Subcutaneous abdominal adipose tissue (tissue), 5 donors: ENCODE measurements around the gene MACROD2.

Source experiments
- H3K27ac ChIP-seq: one replicate; pipeline ENCODE4 v1.7.0; 2013; ENCODE audit warnings: low read depth, mild to moderate bottlenecking, inconsistent platforms, low read length, moderate library complexity
- H3K27me3 ChIP-seq, 5 donors: one replicate each; pipeline ENCODE4 v1.7.0; 2013; ENCODE audit warnings: low read length in 5 of 5, inconsistent platforms in 1 of 5; ENCODE audit not compliant: control insufficient read depth in 5 of 5, insufficient read depth in 4 of 5
- H3K36me3 ChIP-seq, 5 donors: one replicate each; pipeline ENCODE4 v1.7.0; 2013; ENCODE audit warnings: low read length in 5 of 5; ENCODE audit not compliant: control insufficient read depth in 5 of 5, insufficient read depth in 5 of 5
- H3K4me1 ChIP-seq, 5 donors: one replicate each; pipeline ENCODE4 v1.7.0; 2013; ENCODE audit warnings: low read length in 5 of 5, mild to moderate bottlenecking in 3 of 5, moderate library complexity in 1 of 5; ENCODE audit not compliant: control insufficient read depth in 5 of 5, insufficient read depth in 5 of 5
- H3K4me3 ChIP-seq, 5 donors: one replicate each; pipeline ENCODE4 v1.7.0; 2013; ENCODE audit warnings: low read length in 5 of 5, low read depth in 1 of 5
- H3K9ac ChIP-seq, 5 donors: one replicate each; pipeline ENCODE4 v1.7.0; 2013; ENCODE audit warnings: low read length in 5 of 5, mild to moderate bottlenecking in 4 of 5, moderate library complexity in 3 of 5
- H3K9me3 ChIP-seq, 5 donors: one replicate each; pipeline ENCODE4 v1.7.0; 2013; ENCODE audit warnings: low read length in 5 of 5; ENCODE audit not compliant: control insufficient read depth in 5 of 5
- donor health status: healthy.
- donor health status: healthy.
- donor health status: healthy.
- donor health status: healthy.
- donor health status: healthy.

Gene MACROD2

DNA sequence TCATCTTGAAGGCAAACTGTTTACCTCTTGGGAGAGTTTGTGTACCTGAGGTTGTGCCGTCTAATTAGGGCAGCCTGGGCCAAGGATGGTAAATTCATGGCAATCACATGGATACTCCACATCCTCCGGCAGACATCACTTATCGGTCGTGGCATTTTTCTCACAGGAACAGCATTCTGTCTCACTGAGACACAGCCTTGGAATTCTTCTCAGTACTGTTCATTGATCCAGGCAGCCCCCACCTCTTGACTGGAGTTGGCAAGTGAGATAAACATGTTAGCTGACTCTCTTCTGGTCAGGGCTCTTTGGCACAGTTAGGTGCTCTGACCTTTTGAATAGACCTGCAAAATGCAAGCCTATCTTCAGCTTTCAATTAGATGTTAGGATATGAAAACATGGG lies 853.5 kb downstream of the MACROD2 start:
- Histone ChIP-seq H3K27ac (no peak overlapping the region), H3K4me3 (no peak overlapping the region), H3K36me3 (no peaks in the 10 kb centered on the region), H3K27me3 (no peaks in the 10 kb centered on the region), H3K9me3 (no peaks in the 10 kb centered on the region), H3K4me1 (no peaks in the 10 kb centered on the region), H3K9ac (no peak overlapping the region)

DNA sequence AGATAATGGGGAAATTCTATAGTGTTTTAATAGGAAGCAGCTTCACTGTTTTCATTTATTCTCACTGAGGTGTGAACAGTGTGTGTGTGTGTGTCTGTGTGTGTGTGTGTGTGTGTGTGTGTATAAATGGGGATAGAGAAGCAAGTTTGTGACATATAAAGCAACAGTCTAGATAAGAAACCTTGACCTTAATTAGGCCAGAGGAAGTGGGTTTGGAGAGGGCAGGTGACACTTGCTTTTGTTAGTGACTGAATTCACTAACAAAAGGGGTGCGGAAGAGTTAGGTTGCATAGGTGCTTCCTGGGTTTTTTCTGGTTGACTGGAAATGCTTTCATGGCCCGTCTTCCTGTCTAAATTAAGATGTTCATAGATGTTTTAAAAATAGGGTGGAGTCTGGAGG lies 857.8 kb downstream of the MACROD2 start:
- H3K27ac ChIP-seq, result no peak overlapping the region
- no peaks in the 10 kb centered on the region for H3K9me3 ChIP-seq
- H3K4me3 ChIP-seq, result no peak overlapping the region
- no peaks in the 10 kb centered on the region for H3K4me1 ChIP-seq
- H3K9ac ChIP-seq, result no peak overlapping the region
- H3K27me3 ChIP-seq, result no peaks in the 10 kb centered on the region
- no peaks in the 10 kb centered on the region for H3K36me3 ChIP-seq

DNA sequence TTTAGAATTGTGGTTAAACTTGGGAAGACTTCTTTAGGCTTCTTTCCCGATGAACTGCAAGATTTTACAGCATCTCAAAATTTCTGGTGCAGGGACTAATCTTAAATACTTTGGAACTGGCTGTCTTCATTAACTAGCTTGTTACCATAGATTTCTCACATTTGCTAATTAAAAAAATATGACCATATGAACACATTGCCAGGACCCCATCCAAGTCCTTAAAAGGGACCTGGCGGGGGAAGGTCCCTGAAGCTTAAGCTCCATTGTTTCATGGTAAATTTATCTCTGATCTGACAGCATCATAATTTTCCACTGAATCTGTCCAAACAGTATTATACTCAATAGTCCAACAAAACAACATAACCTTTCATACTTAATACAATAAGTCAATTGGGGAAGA lies 859.9 kb downstream of the MACROD2 start:
- no peaks in the 10 kb centered on the region for H3K9me3 ChIP-seq
- no peaks in the 10 kb centered on the region for H3K36me3 ChIP-seq
- H3K27ac ChIP-seq, result no peak overlapping the region
- no peak overlapping the region for H3K9ac ChIP-seq
- no peak overlapping the region for H3K4me3 ChIP-seq
- H3K27me3 ChIP-seq, result no peaks in the 10 kb centered on the region
- H3K4me1 ChIP-seq, result no peaks in the 10 kb centered on the region

DNA sequence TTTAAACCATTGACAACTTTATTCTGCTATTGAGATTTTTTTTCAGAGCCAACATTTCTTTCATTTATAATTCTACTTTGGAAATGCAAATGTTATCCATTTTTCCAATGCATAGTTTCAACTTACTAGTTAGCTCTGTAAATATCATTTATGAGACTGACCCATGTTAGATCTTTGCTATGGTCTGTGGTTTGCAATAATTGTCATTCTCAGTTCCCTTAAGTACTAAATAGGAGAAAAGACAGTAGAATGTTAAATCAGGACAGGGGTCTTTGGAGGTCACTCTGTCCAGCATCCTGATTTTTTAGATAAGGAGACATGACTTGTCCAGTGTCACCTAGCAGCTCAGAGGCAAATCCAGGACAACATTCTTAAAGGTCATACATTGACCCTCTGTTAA lies 864.3 kb downstream of the MACROD2 start:
- no peaks in the 10 kb centered on the region for H3K36me3 ChIP-seq
- H3K9me3 ChIP-seq, result no peaks in the 10 kb centered on the region
- H3K9ac ChIP-seq, result no peak overlapping the region
- no peaks in the 10 kb centered on the region for H3K27me3 ChIP-seq
- H3K4me1 ChIP-seq, result no peaks in the 10 kb centered on the region
- no peak overlapping the region for H3K27ac ChIP-seq
- H3K4me3 ChIP-seq, result no peak overlapping the region

DNA sequence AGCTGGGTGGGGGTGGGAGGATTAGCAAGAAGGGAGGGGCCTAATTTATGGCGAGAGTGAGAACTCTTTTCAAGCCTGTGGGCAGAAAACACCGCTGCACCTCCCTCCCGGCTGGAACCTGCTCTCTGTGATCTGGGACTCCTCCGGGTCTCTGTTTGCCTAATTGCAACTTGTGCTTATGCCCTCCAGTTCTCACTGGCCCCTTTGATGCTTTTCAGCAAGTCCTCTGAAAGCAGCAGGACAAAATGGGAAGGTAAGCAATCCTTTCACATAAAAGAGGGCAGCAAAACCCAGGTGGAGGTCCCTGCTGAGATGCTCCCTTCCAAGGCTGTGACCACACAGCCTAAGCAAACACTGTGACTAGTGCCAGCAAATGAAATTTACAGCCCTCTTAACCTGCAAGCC lies 865.1 kb downstream of the MACROD2 start:
- no peak overlapping the region for H3K4me3 ChIP-seq
- no peak overlapping the region for H3K9ac ChIP-seq
- H3K27ac ChIP-seq, result no peak overlapping the region
- no peaks in the 10 kb centered on the region for H3K9me3 ChIP-seq
- H3K27me3 ChIP-seq, result no peaks in the 10 kb centered on the region
- no peaks in the 10 kb centered on the region for H3K36me3 ChIP-seq
- H3K4me1 ChIP-seq, result no peaks in the 10 kb centered on the region

DNA sequence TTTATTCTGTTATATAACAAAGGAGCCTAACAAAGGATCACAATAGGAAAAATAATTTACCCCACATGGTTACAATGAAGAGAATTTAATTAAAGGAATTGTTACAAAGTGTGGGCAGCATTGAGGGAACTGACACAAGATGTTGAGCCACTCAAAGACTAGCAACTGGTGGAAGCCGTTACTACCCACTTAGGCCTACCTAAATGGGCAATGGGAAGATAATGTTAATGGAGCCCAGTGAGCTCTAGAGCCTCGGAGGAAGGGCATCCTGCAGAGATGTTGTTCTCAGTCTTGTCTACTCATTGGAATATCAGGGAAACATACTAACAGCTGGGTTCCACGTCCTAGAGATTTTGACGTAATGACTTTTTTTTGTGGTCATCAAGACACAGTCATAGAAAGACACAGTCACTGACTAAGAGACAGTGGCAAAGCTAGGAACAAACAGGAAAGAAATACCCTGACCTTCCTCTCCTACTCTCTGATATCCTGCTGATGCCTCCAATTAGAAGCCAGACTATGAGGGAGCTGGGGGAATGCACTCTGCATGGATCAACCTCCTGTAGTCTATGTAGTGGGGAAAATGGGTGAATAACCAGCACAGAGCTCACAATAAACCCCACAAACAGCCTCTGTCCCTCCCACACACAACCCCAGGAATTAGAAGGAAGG lies 865.8 kb downstream of the MACROD2 start:
- Histone ChIP-seq H3K4me1 (no peaks in the 10 kb centered on the region), H3K9me3 (no peaks in the 10 kb centered on the region), H3K36me3 (no peaks in the 10 kb centered on the region), H3K4me3 (no peak overlapping the region), H3K9ac (no peak overlapping the region), H3K27ac (no peak overlapping the region), H3K27me3 (no peaks in the 10 kb centered on the region)

DNA sequence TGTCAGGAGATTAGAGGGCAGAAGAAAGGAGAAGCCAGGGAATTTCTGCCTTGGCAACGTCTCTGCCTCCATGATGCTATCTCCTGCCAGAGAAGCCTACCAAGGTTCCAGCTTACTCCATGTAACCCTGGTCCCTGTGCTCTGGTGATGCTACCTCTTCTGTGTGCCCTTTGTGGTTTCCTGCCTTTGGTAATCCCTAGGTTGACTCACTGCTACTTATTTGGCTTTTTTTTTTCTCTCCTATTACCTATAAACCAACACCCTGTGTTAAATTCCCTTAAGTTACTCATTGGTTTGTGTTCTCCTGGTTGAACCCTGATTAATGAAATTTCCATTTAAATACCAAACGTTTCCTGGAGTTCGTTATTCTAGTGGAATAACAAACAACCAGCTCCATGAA lies 869.9 kb downstream of the MACROD2 start:
- Histone ChIP-seq H3K4me3 (no peak overlapping the region), H3K9me3 (no peaks in the 10 kb centered on the region), H3K27me3 (no peaks in the 10 kb centered on the region), H3K4me1 (no peaks in the 10 kb centered on the region), H3K36me3 (no peaks in the 10 kb centered on the region), H3K27ac (no peak overlapping the region), H3K9ac (no peak overlapping the region)

DNA sequence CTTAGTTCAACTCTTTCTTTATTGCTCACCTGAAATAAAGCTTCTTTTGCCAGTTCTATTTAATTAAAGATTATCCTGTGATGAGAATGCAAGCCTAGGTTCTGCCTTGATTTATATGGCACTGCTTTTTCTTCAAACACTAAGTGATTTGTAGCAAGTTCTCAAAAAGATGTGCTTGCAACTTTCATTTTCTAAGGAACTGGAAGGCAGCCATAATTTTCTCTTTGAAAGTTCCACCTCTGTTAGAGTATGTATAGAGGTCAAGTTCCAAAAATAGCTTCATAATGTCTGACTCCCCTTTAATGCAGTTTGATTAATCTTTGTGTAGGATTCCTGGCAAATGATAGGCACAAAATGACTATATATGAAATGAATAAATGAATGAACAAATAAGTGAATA lies 870.4 kb downstream of the MACROD2 start:
- H3K9ac ChIP-seq, result no peak overlapping the region
- H3K4me3 ChIP-seq, result no peak overlapping the region
- no peaks in the 10 kb centered on the region for H3K9me3 ChIP-seq
- no peaks in the 10 kb centered on the region for H3K4me1 ChIP-seq
- no peak overlapping the region for H3K27ac ChIP-seq
- no peaks in the 10 kb centered on the region for H3K27me3 ChIP-seq
- H3K36me3 ChIP-seq, result no peaks in the 10 kb centered on the region

DNA sequence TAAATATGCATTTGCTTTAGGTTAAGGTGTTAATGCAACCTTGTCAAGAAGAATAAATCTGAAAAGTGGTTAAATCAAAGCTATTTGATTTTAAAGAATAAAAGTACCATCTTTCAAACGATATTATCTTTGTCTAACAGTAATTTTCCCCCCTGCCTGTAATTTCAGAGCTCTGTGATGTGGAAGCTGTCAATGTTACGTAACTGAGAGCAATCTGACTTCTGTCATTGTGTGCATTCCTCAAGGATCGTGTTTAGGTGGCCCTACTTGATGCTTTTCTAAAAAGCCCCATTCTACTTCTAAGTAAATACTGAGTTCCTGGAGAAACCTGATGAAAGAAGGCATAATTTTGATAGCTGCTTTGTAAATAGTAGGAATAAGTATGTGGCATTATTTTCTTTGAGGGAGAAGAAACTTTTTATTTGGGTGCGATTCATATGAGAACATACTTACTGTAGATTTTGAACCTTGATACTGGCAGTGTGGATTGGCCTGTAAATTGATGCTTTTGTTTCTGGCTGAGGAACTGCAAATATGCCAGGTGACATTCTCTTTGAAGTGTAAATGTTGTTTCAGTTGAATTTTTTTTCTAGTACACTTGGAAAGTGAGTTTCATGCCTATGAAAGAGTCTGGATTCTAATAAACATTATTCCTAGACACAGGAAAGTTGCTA lies 871.7 kb downstream of the MACROD2 start:
- Histone ChIP-seq H3K36me3 (no peaks in the 10 kb centered on the region), H3K4me1 (no peaks in the 10 kb centered on the region), H3K4me3 (no peak overlapping the region), H3K27ac (no peak overlapping the region), H3K27me3 (no peaks in the 10 kb centered on the region), H3K9ac (no peak overlapping the region), H3K9me3 (no peaks in the 10 kb centered on the region)

DNA sequence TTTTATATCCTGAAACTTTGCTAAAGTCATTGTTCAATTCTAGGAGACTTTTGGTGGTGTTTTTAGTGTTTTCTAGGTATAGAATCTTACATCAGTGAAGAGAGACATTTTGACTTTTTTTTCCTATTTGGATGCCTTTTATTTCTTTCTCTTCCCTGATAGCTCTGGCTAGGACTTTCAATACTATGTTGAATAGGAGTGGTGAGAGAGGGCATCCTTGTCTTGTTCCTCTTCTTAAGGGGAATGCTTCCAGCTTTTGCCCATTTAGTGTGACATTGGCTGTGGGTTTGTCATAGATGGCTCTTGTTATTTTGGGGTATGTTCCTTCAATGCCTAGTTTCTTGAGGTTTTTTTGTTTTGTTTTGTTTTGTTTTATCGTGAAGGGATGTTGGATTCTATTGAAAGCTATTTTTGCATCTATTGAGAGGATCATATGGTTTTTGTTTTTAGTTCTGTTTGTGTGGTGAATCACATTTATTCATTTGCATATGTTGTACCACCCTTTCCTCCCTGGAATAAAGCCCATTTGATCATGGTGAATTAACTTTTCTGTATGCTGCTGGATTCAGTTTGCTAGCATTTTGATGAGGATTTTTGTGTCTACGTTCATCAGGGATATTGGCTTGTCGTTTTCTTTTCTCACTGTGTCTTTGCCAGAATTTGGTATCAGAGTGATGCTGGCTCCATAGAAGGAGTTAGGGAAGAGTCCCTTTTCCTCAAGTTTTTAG lies 882.1 kb downstream of the MACROD2 start:
- Histone ChIP-seq H3K9me3 (no peaks in the 10 kb centered on the region), H3K4me1 (no peaks in the 10 kb centered on the region), H3K36me3 (no peaks in the 10 kb centered on the region), H3K27me3 (no peaks in the 10 kb centered on the region), H3K9ac (no peak overlapping the region), H3K27ac (no peak overlapping the region), H3K4me3 (no peak overlapping the region)
